ENCODE measurements around the gene RGS19.
"Not testable (repeated sequence)": the region's sequence is repeated elsewhere in the genome, so short reads cannot be mapped to it uniquely, and the experiment has no call there.

RGS19 gene, protein sequence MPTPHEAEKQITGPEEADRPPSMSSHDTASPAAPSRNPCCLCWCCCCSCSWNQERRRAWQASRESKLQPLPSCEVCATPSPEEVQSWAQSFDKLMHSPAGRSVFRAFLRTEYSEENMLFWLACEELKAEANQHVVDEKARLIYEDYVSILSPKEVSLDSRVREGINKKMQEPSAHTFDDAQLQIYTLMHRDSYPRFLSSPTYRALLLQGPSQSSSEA

DNA sequence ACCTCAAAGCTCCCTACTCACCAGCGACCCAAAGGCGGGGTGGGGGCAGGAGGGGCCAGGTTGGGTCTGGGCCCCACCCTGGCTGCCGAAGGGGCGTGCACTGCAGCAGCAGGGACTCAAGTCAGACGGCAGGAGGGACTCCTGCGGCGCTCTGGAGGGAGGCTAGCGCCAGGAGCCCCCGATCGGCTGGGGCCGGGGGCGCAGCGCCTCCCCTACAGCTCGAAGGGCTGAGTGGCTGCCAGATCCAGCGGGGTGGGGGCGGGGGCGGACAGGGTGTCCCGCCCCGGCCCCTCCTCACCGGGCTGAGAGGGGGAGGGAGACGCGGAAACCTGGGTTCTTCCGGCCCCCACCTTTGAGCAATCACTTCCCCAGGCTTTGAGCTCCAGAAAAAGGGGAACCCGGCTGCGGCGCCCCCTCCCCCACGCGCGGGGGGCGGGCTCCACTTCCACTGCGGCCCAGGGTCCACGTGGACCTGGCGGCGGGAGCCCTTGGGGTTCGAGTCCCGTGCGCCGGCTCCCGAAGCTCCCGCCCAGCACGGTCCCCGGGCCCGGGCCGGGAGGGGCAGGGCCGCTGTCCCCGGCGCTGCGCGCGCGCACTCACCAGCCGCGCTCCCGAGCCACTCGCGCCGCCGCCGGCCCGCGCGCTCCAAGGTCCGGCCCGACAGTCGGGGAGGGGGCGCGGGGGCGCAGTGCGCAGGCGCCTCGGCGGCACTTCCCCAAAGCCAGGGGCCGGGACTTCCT, at the start of gene RGS19:
RGS19 (minus strand) TSS at position 246 of the 740 bp plus-strand sequence. CDS start 2,632 bp downstream, outside the sequence.
- DNase-seq = no peak

DNA sequence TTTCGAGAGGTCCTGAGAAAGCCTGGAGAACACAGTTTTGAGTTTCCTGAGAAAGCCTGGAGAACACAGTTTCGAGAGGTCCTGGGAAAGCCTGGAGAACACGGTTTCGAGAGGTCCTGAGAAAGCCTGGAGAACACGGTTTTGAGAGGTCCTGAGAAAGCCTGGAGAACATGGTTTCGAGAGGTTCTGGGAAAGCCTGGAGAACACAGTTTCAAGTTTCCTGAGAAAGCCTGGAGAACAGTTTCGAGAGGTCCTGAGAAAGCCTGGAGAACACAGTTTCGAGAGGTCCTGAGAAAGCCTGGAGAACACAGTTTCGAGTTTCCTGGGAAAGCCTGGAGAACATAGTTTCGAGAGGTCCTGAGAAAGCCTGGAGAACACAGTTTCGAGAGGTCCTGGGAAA, 44.2 kb upstream of the RGS19 start:
- DNase-seq = not testable (repeated sequence)

DNA sequence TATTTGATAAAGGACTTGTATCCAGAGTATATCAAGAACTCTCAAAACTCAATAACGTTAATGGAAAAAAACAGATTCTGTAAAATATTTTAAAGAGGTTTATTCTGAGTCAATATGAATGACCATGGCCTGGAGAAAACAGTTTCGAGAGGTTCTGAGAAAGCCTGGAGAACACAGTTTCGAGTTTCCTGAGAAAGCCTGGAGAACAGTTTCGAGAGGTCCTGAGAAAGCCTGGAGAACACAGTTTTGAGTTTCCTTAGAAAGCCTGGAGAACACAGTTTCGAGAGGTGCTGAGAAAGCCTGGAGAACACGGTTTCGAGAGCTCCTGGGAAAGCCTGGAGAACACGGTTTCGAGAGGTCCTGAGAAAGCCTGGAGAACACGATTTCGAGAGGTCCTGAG, 43.6 kb upstream of the RGS19 start:
- not testable (repeated sequence) for DNase-seq

DNA sequence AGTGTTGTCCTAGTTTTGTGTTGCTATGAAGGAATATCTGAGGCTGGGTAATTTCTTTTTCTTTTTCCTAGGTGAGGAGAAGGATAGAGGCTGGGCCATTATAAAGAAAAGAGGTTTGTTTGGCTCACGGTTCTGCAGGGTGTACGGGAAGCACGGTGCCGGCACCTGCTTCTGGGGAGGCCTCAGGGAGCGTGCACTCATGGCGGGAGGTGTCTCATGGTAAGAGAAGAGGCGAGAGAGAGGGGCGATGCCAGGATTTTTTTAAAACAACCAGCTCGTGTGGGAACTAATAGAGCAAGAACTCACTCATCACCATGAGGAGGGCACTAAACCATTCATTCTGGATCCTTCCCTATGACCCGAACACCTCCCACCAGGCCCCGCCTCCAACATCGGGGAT, 42.3 kb upstream of the RGS19 start:
- DNase-seq = no peak

DNA sequence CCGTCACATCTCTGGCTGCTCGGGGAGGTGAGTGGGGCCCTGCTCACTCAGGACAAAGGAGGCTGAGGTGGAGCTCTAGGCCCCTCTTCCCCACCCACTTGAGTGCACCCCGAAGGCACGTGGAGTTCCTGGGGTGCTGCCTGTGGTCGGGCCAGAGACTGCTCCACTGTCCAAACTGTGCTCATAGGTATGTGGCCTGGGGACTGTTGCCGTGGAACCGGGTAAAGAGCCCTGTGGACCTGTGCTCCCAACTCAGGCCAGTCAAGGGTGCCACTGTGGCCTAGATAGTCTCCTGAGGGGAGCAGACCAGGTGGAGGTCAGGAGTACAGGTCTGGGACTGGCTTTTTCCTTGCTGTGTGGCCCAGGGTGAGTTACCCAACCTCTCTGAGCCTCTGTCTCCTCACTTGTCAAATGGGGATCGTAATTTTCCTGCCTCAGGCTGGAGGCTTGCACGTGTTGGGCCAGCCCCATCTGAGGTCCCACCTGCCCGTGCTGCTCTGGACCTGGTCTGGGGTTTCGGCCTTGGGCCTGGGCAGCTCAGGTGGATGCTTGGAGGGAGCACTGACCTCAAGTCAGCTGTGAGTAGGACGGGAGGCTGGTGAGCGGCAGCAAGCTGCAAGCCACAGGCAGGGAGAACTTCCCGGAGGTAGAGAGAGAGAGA, 40.5 kb upstream of the RGS19 start:
- DNase-seq = no peak

DNA sequence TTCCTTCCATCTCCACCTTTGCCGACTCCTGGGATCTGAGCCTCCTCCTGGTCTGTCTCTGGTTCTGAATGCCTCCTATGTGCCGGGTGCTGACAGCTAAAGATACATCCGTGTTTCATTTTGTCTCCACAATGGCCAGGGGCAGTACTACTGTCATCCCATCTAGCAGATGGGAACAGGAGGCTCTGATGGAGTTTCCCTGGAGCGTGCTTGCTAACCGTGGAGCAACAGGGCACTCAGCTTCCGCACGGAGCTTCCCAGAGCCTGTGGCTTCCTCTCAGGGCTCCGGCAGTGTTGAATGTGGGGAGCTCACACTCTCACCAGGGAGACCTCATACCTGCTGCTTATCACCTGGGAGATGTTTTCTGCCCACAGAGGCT, 40.0 kb upstream of the RGS19 start:
- DNase-seq = no peak

DNA sequence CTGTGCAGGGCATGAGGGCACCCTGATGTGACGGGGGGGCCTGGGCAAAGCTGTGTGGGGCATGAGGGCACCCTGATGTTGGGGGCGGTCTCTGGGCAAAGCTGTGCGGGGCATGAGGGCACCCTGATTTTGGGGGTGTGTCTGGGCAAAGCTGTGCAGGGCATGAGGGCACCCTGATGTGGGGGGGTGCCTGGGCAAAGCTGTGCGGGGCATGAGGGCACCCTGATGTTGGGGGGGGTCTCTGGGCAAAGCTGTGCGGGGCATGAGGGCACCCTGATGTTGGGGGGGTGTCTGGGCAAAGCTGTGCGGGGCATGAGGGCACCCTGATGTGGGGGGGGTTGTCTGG, 38.1 kb upstream of the RGS19 start:
- DNase-seq = not testable (repeated sequence)

DNA sequence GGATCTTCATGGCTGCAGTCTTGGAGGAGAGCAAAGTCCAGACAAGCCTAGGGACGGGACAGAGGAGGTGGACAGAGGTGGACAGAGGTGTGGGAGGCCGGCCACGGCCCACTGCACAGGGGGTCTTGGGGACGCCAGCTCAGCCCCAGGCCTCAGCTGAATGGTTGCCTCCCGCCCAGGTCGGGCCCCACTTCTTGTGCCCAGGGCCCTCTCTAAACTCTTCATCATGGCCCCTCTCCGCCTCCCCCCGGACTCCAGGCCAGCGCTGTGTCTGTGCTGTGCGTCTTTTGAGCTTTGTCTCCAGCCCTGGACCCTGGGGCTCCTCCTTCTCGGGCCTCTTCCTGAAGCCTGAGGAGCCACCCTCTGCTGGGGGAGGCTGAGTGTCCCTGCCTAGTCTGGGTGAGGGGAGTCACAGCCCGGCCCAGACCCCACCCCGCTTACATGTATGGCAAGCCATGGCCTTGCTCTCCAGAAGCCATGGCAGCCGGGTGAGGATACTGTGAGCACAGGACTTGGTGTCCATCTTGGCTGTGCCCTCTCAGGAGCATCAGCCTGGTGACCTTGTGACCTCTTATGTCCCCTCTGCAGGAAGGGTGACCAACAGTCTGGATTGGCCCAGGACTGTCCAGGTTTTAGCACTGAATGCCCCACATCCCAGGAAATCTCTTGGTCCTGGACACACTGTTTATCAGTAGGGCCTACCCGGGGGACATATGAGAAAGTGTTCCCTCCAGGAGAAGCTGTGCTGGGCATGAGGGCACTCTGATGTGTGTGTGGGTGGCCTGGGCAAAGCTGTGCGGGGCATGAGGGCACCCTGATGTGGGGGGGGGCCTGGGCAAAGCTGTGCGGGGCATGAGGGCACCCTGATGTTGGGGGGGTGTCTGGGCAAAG, 37.5 kb upstream of the RGS19 start:
- no peak for DNase-seq

DNA sequence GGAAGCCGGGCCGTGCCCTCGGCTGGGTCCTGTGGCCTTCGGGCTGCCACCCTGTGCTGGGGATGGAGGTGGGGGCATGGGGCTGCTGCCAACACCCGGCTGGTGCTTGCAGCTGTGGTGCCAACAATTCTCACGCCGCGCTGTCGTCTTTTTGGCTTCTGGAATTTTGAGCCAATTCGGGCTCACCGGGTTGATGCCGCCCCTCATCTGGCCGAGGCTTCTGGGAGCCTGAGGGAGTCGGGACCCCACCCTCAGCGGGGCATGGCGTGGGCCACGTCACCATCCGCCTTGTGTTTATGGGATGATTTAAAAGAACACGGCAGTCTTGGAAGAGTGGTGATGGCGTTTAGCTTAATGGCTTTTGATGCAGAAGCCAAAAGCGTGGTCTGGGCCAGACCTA, 36.7 kb upstream of the RGS19 start:
- DNase-seq = no peak

DNA sequence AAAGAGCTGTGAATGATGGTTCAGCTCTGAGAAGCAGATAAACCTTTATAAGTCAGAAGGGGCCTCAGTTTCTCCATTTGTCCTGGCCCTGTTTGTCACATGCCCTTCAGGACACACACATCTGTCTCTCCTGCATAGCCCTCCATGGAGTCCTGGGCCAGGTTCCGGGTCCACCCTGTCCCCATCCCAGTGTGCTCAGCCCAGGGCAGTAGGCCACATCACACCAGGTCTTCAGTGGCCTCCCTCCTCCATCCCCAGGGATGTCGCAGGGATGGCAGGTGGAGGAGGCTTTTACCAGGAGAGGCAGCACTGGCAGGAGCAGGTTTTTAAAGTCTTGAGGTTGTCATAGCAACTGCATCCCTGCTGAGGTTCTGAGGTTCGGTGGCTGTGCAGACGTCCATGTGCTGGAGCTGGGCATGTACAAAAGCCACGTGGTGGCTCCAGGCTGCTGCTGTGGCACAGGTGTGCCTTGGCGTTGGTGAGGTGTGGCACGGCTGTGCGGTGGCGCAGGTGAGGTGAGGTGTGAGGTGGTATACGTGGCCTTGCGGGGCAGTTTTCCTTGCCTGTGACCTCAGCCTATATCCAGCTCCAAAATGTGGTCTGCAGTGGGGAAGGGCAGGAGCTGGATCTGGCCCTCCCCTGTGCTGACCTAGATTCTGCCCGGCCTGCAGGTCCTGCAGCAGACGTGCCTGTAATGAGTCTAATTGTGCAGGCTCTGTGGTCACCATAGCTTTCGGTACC, 36.0 kb upstream of the RGS19 start:
- no peak for DNase-seq

DNA sequence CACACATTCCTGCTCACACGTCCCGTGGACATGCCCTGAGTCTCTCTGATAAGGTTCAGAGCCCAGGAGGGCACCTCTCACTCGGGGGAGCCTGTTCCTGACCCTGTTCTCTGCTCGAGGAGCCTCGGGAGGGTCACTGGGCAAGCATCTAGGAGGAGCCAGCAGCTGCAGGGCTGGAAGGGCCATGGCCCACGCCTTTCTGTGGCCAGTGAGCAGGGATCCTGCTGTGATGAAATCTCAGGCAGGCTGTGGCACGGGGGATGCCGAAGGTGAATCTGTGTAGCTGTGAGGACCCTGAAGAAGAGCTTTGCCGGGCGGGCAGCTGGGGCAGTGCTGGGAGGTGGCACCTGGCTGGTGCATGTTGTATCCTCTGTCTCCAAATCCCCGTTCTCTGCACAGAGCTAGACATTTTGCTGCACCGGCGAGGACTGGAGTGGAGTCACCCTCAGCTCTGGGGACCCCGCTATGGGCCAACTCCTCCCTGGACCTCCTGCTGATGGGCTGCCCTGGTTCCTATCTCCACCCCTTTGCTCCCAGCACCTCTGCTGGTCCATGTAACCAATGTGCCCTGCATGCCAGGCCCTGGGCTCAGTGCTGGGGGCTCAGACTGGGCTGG, 35.1 kb upstream of the RGS19 start:
- no peak for DNase-seq

DNA sequence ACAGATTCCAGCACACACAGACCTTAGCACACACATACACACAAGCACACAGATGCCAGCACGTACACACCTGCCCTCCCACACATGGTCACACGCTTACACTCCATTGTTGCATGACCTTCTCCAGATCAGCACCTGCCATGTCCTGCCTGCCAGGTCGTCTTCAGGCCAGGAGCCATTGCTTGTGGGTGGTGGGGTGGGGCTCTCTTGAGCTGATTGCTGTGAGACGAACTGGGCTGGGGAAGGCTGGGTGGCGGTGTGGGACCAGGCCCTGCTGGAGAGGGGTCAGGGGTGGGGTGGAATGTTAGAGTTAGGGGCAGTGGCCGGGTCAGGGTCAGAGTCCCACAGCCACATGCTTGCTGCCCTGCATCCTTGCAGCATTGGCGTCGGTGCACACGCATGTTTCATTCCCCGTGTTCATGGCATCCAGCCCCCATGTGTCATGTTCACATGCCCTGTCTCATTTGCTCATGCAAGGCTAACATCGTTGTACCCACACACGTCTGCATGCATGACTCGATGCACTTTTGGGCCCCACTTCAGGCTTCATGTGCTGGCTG, 34.6 kb upstream of the RGS19 start:
- no peak for DNase-seq

DNA sequence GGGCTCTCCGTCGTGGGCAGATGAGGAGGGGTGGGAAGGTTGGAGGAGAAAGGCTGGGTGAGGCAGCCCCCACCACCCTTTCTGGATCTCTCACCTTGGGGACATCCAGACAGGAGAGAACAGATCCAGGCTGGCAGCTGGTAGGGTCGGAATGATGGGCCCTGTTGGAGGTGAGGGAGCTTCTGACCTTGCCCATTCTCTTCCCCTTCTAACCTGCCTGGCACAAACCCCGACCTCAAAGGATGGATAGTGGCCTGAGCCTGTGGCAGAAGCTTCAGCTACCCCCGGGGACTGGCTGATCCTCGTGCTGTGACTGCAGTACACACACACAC, 34.1 kb upstream of the RGS19 start:
- no peak for DNase-seq

DNA sequence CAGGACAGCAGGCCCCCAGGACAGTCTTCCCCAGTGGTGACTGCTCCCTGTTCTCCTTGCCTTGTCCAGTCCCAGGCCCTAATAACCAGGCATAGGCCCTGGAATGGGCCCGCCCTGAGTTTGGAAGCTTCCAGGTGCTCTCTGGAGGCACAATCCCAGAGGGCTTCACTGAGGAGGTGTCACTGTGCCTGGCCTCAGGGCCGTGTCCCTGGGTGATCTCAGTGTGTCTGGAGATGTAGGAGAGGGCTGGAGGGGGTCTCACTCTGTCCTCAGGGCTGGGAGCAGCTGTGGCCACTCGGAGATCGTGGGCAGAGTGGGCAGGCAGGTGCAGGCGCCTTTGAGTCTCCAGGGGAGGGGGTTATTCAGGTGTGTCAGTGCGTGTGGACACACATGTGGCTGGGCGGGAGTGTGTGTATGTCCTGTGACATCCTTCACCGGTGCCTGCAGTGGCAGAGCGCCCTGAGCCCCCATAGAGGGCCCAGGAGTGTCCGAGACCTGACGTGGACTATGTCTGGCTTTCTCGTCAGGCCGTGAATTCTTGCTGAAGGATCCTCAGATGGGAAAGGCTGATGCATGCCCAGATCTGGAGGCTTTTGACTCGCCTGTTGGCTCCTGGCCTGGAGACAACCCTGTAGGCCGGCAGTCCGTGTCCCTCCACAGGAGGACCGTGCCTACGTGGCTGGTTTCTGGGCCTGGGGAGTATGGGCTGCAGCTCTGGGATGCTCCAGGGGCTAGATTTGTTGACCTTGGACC, 33.5 kb upstream of the RGS19 start:
- DNase-seq = no peak

DNA sequence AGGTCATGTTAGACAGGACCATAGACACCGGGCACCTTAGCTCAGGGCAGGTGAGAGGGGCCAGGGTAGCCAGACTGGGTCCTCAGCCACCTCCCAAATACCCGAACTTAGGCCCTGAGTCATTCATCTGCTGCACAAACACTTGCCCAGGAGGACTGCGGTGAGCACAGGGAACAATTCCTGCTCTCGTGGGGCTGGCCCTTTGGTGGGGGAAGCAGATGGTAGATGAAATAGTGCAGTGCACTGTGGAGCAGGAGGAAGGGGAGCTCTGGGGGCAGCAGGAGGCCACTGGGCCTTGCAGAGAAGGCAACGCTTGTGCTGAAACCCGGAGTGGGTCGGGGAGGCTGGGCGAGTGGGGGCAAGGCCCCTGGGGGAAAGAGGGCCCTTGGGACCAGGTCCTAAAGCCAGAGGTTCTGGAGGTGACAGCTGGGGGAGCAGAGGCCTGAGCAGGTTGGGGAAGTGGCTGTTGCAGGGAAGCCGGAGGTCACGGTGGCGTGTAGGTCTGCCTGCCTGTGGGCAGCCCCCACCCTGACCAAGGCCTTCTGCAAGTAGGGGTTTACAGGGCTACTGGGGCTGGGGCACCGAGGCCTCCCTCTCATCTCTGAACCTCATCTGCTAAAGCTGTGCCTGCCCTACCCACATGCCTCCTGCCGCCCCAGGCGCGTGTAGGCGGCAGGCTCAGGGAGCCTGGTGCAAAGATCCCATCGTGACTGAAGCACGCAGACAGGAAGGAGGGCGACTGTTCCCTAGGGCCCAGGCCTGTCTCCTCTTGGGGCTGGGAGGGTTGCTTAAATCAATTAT, 32.7 kb upstream of the RGS19 start:
- DNase-seq = no peak

DNA sequence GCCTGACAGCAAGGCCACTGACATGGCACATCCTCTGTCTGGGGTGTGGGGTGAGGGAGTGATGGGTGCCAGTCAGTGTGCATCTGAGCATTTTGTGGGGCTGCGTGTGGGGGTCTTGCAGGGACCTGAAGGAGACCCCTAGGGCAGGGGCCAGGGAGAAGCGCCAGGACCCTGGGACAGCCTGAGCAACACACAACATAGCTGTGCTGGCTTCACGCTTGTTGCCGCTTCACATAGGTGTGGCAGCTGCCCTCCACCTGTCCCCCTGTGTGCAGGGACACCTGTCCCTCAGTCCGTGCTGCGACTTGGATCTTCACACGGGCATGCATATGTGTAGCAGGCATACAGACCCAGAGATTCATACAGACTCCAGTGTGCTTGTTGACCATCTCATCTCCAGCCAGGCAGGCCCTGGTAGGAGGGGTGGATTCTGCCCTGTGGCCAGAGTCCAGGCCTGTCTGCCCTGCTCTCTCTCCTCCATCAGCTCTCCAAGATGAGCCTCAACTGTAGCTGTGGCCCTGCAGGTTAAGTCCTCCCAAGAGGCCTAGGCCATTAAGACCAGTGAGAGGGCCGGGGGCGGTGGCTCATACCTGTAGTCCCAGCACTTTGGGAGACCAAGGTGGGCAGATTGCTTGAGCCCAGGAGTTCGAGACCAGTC, 31.2 kb upstream of the RGS19 start:
- DNase-seq = no peak

DNA sequence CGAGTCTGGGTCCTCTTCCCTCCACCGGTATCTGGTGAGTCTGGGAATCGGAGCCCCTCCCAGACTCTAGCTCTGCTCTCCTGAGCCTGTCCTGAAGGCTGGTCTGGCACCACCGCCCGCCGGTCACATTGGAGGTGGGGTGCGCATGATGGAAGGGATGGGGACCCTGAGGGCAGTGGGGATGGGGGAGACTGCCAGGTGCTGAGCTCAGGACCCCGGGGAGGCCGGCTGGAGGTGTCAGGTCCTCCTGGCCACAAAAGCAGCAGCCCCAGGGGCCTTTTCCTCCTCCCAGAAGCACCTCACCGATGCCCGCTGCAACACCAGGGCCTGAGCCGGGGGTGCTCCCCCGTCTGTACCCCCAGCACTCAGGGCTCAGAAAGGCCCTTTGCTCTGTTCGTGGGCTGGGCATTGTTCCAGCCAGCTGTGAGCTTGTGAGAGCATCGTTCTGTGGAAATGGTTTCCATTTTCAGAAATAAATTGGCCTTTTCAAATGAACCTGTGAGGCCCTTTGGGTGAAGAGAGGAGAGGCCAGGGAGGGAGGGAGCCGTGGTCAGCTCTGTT, 30.6 kb upstream of the RGS19 start:
- no peak for DNase-seq

DNA sequence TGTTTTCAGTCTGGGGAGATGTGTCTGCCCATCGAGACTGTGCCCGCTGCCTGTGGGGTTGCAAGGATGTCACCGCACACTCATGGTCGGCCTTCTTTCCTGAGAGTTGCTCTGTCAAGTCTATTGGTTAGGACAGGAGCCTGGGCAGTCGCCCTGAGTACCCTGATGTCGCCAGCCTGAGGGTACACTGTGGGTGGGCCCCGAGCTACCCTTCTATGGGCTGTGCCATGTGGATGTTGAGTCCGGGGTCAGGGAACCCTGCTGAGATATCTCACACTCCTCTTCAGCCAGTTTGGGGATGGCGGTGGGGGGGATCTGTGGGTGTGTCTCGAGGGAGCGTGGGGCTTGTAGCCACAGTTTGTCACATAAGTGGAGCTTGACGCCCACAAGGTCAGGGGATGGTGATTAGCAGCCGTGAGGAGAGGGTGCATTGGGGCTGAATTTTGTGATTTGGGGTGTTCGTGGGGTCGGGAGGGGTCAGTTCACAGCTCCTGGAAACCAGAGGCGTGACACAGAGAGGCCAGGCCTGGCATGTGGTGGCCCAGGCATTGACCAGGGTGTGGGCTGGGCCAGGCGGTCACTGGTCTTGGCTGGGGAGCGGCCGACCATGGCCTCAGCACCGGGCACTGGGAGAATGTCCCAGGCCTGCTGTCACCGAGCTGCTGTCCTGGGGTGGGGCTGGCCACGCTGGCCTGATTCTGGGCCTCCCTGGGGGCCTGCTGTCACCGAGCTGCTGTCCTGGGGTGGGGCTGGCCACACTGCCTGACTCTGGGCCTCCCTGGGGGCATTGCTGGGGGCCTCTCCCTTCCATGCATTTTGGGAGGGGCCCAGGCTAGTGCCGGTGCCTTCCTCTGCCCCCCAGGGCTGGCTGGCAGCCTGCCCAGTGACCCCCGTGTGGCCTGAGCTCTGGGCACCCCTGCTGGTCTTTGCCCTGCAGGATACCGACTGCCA, 29.7 kb upstream of the RGS19 start:
- DNase-seq = no peak
